HG02763 (cell line): ENCODE data around the gene HIF3A.
"Not testable (repeated sequence)": the region's sequence is repeated elsewhere in the genome, so short reads cannot be mapped to it uniquely, and the experiment has no call there.

Experiments
- ATAC-seq: cut with Tn5 transposase; IDR thresholded peaks from one replicate; pipeline ENCODE4 v1.9.1; 2021; ENCODE audit warnings: mild to moderate bottlenecking, moderate library complexity; ENCODE audit not compliant: unreplicated experiment

HIF3A gene

GRCh38 chr19:46355234-46356148 is 58.6 kb downstream of the HIF3A start:
- ATAC-seq: no peak

GRCh38 chr19:46356149-46357055 is 59.6 kb downstream of the HIF3A start:
- ATAC-seq: no peak

- no peak for ATAC-seq
These were observed 61.2 kb downstream of the HIF3A start for GRCh38 chr19:46357846-46358583.

GRCh38 chr19:46361915-46362314 is 65.1 kb downstream of the HIF3A start:
- ATAC-seq: no peak

GRCh38 chr19:46364359-46364758 is 67.5 kb downstream of the HIF3A start:
- ATAC-seq: no peak

GRCh38 chr19:46365561-46365960 is 68.7 kb downstream of the HIF3A start:
- ATAC-seq: no peak

GRCh38 chr19:46366620-46367292 is 69.9 kb downstream of the HIF3A start:
- no peak for ATAC-seq

GRCh38 chr19:46367426-46367825 is 70.6 kb downstream of the HIF3A start:
- no peak for ATAC-seq

- ATAC-seq: no peak
These were observed 71.3 kb downstream of the HIF3A start for GRCh38 chr19:46368116-46368515.

- ATAC-seq: no peak
These were observed 73.0 kb downstream of the HIF3A start for GRCh38 chr19:46369817-46370216.

- ATAC-seq: no peak
These were observed 74.6 kb downstream of the HIF3A start for GRCh38 chr19:46371371-46371901.

GRCh38 chr19:46372901-46373490 is 76.2 kb downstream of the HIF3A start:
- ATAC-seq: no peak

GRCh38 chr19:46373491-46374359 is 76.9 kb downstream of the HIF3A start:
- no peak for ATAC-seq

- ATAC-seq: no peak
These were observed 78.0 kb downstream of the HIF3A start for GRCh38 chr19:46374536-46375475.

- not testable (repeated sequence) for ATAC-seq
These were observed 78.7 kb downstream of the HIF3A start for GRCh38 chr19:46375476-46376067.

- no peak for ATAC-seq
These were observed 79.7 kb downstream of the HIF3A start for GRCh38 chr19:46376241-46377153.
